Endothelial cell (in vitro differentiated cells): ENCODE measurements around the gene TP53TG5. TPM values are rescaled to one million over a fixed set of nuclear protein-coding genes. Genes with fewer than 3 reads are reported as not detected.

ENCODE experiments used
- DNase-seq: peaks from one replicate; pipeline ENCODE4 v3.0.0; 2021; ENCODE audit warnings: low spot score
- H3K27ac Mint-ChIP-seq: one replicate; pipeline ENCODE4 v1.8.0; 2021; ENCODE audit warnings: mixed read lengths, inconsistent platforms; ENCODE audit not compliant: unreplicated experiment
- H3K27me3 Mint-ChIP-seq: one replicate; pipeline ENCODE4 v1.8.0; 2021; ENCODE audit warnings: mild to moderate bottlenecking, moderate library complexity, mixed read lengths, inconsistent platforms; ENCODE audit not compliant: unreplicated experiment
- H3K36me3 Mint-ChIP-seq: one replicate; pipeline ENCODE4 v1.8.0; 2021; ENCODE audit warnings: mild to moderate bottlenecking, low read depth, mixed read lengths, inconsistent platforms; ENCODE audit not compliant: unreplicated experiment
- H3K4me1 Mint-ChIP-seq: one replicate; pipeline ENCODE4 v1.8.0; 2021; ENCODE audit warnings: mild to moderate bottlenecking, mixed read lengths, inconsistent platforms; ENCODE audit not compliant: unreplicated experiment
- H3K4me3 Mint-ChIP-seq: one replicate; pipeline ENCODE4 v1.8.0; 2021; ENCODE audit warnings: mild to moderate bottlenecking, mixed read lengths, inconsistent platforms; ENCODE audit not compliant: unreplicated experiment
- H3K9me3 Mint-ChIP-seq: one replicate; pipeline ENCODE4 v1.8.0; 2021; ENCODE audit warnings: mixed read lengths, inconsistent platforms; ENCODE audit not compliant: unreplicated experiment
- CTCF ChIP-seq: fragments of 200-600 bp; sonication (generic); IDR thresholded peaks from one replicate; pipeline ENCODE4 v1.5.0; 2021; ENCODE audit warnings: antibody characterized with exemption; ENCODE audit not compliant: unreplicated experiment
- total RNA-seq: library from RNA; stranded (reverse); fragmentation: NEBNext Ultra II Directional; extraction: Animal tissue kit (Norgen Biotek cat#: 25700); gene quantifications from one replicate; pipeline ENCODE4 v1.2.1, GENCODE V29; 2021; ENCODE audit not compliant: unreplicated experiment

Gene TP53TG5
- total RNA-seq, 1 donor from 2014 or later: not detected

DNA sequence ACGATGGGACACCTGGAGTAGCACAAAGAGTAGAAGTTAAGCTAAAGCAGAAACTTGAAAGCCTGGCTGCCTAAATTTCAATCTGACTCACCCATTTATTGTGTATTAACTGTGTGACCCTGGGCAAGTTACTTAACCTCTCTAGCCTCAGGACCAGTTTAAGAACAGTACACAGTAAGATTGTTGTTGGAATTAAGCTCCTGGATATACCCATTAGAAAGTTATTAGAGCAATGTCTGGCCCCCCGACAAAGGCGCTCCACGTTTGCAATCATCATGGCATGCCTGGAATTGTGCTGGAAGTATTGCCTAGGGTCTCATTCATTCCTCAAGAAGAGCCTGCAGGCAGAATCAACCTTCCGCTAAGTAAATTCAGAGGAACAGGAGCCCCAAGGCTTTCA lies 31.3 kb downstream of the TP53TG5 start:
- no peaks in the 10 kb centered on the region for H3K9me3 Mint-ChIP-seq
- no peak overlapping the region for H3K27ac Mint-ChIP-seq
- TF ChIP-seq CTCF: no peak
- H3K4me3 Mint-ChIP-seq: no peak overlapping the region
- no peak for DNase-seq
- no peaks in the 10 kb centered on the region for H3K27me3 Mint-ChIP-seq
- H3K36me3 Mint-ChIP-seq: no peaks in the 10 kb centered on the region
- peaks cover 47% of the 10 kb centered on the region for H3K4me1 Mint-ChIP-seq

DNA sequence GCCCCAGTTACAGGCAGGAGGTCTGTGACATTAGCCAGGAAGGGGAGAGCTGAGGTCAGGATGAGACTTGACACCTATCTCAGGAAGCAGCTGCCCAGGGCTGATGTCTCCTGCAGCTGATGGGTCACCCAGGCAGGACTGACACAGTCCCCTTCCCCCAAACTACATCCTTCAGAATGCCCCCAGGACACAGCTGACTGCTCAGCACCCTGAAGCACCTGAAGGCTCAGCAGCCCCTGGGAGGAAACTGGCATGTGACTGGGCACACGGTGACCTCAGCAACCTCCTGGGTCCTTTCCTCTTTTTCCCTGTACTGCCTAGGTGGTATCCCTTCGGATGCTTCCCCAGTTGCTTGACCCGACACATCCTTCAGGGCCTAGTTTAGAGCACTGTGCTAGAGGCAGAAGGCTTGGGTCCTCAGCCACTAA lies 31.8 kb downstream of the TP53TG5 start:
- Mint-ChIP-seq H3K27ac (no peak overlapping the region), H3K27me3 (no peaks in the 10 kb centered on the region), H3K4me3 (no peak overlapping the region), H3K4me1 (peaks cover 52% of the 10 kb centered on the region), H3K36me3 (no peaks in the 10 kb centered on the region), H3K9me3 (no peaks in the 10 kb centered on the region)
- DNase-seq: no peak
- TF ChIP-seq CTCF: no peak

GRCh38 chr20:45345104-45345936 lies 32.8 kb downstream of the TP53TG5 start:
- H3K4me3 Mint-ChIP-seq: no peak overlapping the region
- DNase-seq: no peak
- no peak overlapping the region for H3K27ac Mint-ChIP-seq
- peaks cover 57% of the 10 kb centered on the region for H3K4me1 Mint-ChIP-seq
- H3K36me3 Mint-ChIP-seq: no peaks in the 10 kb centered on the region
- H3K9me3 Mint-ChIP-seq: no peaks in the 10 kb centered on the region
- TF ChIP-seq CTCF: no peak
- no peaks in the 10 kb centered on the region for H3K27me3 Mint-ChIP-seq

GRCh38 chr20:45344168-45344860 lies 33.8 kb downstream of the TP53TG5 start:
- Mint-ChIP-seq H3K36me3 (no peaks in the 10 kb centered on the region), H3K9me3 (no peaks in the 10 kb centered on the region), H3K27ac (no peak overlapping the region), H3K4me3 (no peak overlapping the region), H3K4me1 (peaks cover 57% of the 10 kb centered on the region), H3K27me3 (no peaks in the 10 kb centered on the region)
- TF ChIP-seq CTCF: no peak
- DNase-seq: no peak
